HepG2 (cell line): ENCODE data around the gene ZNF8. TPM values are rescaled to one million over a fixed set of nuclear protein-coding genes. Genes with fewer than 3 reads are reported as not detected.
A peak's percentile ranks its signal among the peaks of the same experiment; 100 is the strongest.

Experiments
- ATAC-seq: fragments of 200-7000 bp; cut with Tn5 transposase; 3 replicates; pipeline ENCODE4 v1.9.1; 2020; ENCODE audit warnings: mild to moderate bottlenecking, moderate library complexity
- BruUV-seq: library from RNA; stranded (reverse); fragments of 400-500 nt; replicated peaks from 2 replicates; lab custom pipeline; 2021; lab: Mats Ljungman, UMichigan
- CTCF ChIA-PET: fragments of 300-600 bp; formaldehyde crosslinking; extraction: SDS; loops from one replicate; lab custom pipeline; 2021; ENCODE audit warnings: low total read pairs, inconsistent platforms, low intra/inter-chr PET ratio; lab: Yijun Ruan, JAX
- POLR2A ChIA-PET: fragments of 350-600 bp; sonication (Branson Sonifier 250); formaldehyde crosslinking; loops from one replicate; lab custom pipeline; 2020; ENCODE audit warnings: antibody characterized with exemption, inconsistent platforms; lab: Yijun Ruan, JAX
- DNase-seq: peaks from one replicate; pipeline ENCODE4 v3.0.0-alpha.2; 2015; ENCODE audit warnings: low spot score
- FAIRE-seq: peaks from 3 replicates; lab custom pipeline; 2011; peaks lifted over from hg19 to GRCh38; lab: Jason Lieb, UNC
- H2AFZ ChIP-seq: one replicate; pipeline ENCODE4 v1.6.1; 2011; ENCODE audit warnings: low read length, inconsistent platforms
- H3K27ac ChIP-seq: fragments of 300-600 bp; 3 replicates; pipeline ENCODE4 v1.8.0; 2011; ENCODE audit warnings: mixed run types, mild to moderate bottlenecking, mixed read lengths, low read length, inconsistent platforms; ENCODE audit not compliant: insufficient read depth; ENCODE audit errors: extremely low read length
- H3K27me3 ChIP-seq, 2 experiments: fragments of 200-600 bp in 1 of 2; 2 replicates in 1 of 2; 3 replicates in 1 of 2; pipeline versions ENCODE4 v1.6.0 to v1.8.0; 2011; ENCODE audit warnings: low read length in 2 of 2, mild to moderate bottlenecking in 2 of 2, moderate library complexity in 2 of 2, inconsistent platforms in 1 of 2; ENCODE audit not compliant: insufficient read depth in 2 of 2, control insufficient read depth in 1 of 2
- H3K36me3 ChIP-seq, 2 experiments: fragments of 200-600 bp in 1 of 2; replicated peaks in 1 of 2; 2 replicates in 1 of 2; 3 replicates in 1 of 2; pipeline versions ENCODE4 v1.5.1 to v1.8.0; 2011; ENCODE audit warnings: low read length in 2 of 2, inconsistent platforms in 1 of 2; ENCODE audit not compliant: insufficient read depth in 2 of 2, control insufficient read depth in 1 of 2
- H3K4me1 ChIP-seq: 2 replicates; pipeline ENCODE4 v1.5.1; 2012; ENCODE audit warnings: low read length, inconsistent platforms; ENCODE audit not compliant: insufficient read depth
- H3K4me2 ChIP-seq: 2 replicates; pipeline ENCODE4 v1.6.0; 2011; ENCODE audit warnings: low read depth, low read length, inconsistent platforms
- H3K4me3 ChIP-seq, 3 experiments: fragments of 200-600 bp in 1 of 3; sonication (generic), shearing (Covaris generic) in 1 of 3; replicated peaks in 1 of 3; 2 replicates each; pipeline ENCODE4 v1.5.1; 2011 to 2016; ENCODE audit warnings: low read length in 3 of 3, inconsistent platforms in 2 of 3, low read depth in 2 of 3, mild to moderate bottlenecking in 2 of 3, control low read depth in 1 of 3, mixed read lengths in 1 of 3; ENCODE audit not compliant: insufficient read depth in 1 of 3
- H3K79me2 ChIP-seq: one replicate; pipeline ENCODE4 v1.6.1; 2011; ENCODE audit warnings: low read length, inconsistent platforms; ENCODE audit not compliant: insufficient read depth
- H3K9ac ChIP-seq: 2 replicates; pipeline ENCODE4 v1.6.0; 2011; ENCODE audit warnings: mild to moderate bottlenecking, low read depth, low read length, inconsistent platforms; ENCODE audit not compliant: insufficient read depth
- H3K9me3 ChIP-seq: 2 replicates; pipeline ENCODE4 v1.5.1; 2012; ENCODE audit warnings: mild to moderate bottlenecking, low read length
- H4K20me1 ChIP-seq: 2 replicates; pipeline ENCODE4 v1.6.0; 2011; ENCODE audit warnings: inconsistent platforms, mild to moderate bottlenecking, low read length, moderate library complexity; ENCODE audit not compliant: insufficient read depth
- AKAP8 ChIP-seq: sonication (generic); formaldehyde crosslinking; IDR thresholded peaks from 2 replicates; pipeline ENCODE4 v1.5.1; 2020; ENCODE audit warnings: mild to moderate bottlenecking, missing genetic modification reagents
- ASH2L ChIP-seq: fragments of 300-600, 200-600 bp; sonication (generic); IDR thresholded peaks from 2 replicates; pipeline ENCODE4 v1.7.0; 2017; ENCODE audit warnings: low read depth, mild to moderate bottlenecking, moderate library complexity, mixed read lengths, low read length; ENCODE audit not compliant: insufficient read length
- KDM1A ChIP-seq: IDR thresholded peaks from 2 replicates; pipeline ENCODE4 v1.6.1; 2016; ENCODE audit warnings: missing compliant biosample characterization
- MAFF ChIP-seq: IDR thresholded peaks from 2 replicates; pipeline ENCODE4 v1.6.1; 2011; ENCODE audit warnings: low read depth, low read length, improper control_type of control experiment
- MAFK ChIP-seq, 2 experiments: IDR thresholded peaks in 1 of 2; conservative IDR thresholded peaks in 1 of 2; 2 replicates each; pipeline ENCODE4 v1.6.1; 2011; ENCODE audit warnings: improper control_type of control experiment in 2 of 2, low read length in 2 of 2
- RBM39 ChIP-seq: fragments of 200-400 bp; formaldehyde crosslinking; IDR thresholded peaks from one replicate; pipeline ENCODE4 v1.6.1; 2018; ENCODE audit warnings: antibody characterized with exemption, mild to moderate bottlenecking, low read depth, low read length; ENCODE audit not compliant: poor library complexity, severe bottlenecking
- ZBTB46 ChIP-seq: sonication (generic); formaldehyde crosslinking; IDR thresholded peaks from 2 replicates; pipeline ENCODE4 v1.4.0; 2020; ENCODE audit warnings: mild to moderate bottlenecking, missing genetic modification reagents, borderline replicate concordance
- ZFP36 ChIP-seq: fragments of 150-350 bp; IDR thresholded peaks from 2 replicates; pipeline ENCODE4 v1.6.1; 2018; ENCODE audit warnings: borderline replicate concordance, low read length, low read depth; ENCODE audit not compliant: partially characterized antibody
- ZNF138 ChIP-seq: sonication (generic); formaldehyde crosslinking; IDR thresholded peaks from 2 replicates; pipeline ENCODE4 v1.5.0; 2020; ENCODE audit warnings: mild to moderate bottlenecking, low read depth, missing genetic modification reagents
- ZNF280D ChIP-seq: sonication (generic); formaldehyde crosslinking; IDR thresholded peaks from 2 replicates; pipeline ENCODE4 v1.5.1; 2020; ENCODE audit warnings: mild to moderate bottlenecking, missing genetic modification reagents
- ZNF350 ChIP-seq: sonication (generic); formaldehyde crosslinking; IDR thresholded peaks from 2 replicates; pipeline ENCODE4 v1.4.0; 2020; ENCODE audit warnings: mild to moderate bottlenecking, low read depth, missing genetic modification reagents, borderline replicate concordance
- ZNF7 ChIP-seq: IDR thresholded peaks from 2 replicates; pipeline ENCODE4 v1.6.1; 2016; ENCODE audit warnings: missing biosample characterization, missing genetic modification reagents
- ZNF891 ChIP-seq: sonication (generic); formaldehyde crosslinking; IDR thresholded peaks from 2 replicates; pipeline ENCODE4 v1.5.0; 2020; ENCODE audit warnings: mild to moderate bottlenecking, missing genetic modification reagents
- WGBS: methylation state at CpG from one replicate; pipeline ENCODE4 v1.1.6; 2017; ENCODE audit warnings: low lambda C conversion rate; 5-methylcytosine and 5-hydroxymethylcytosine counted together
- in situ Hi-C: cut with HindIII; loops from 2 replicates; pipeline ENCODE4 v1.10.0; 2017; ENCODE audit warnings: low pct_unique_long_range_greater_than_20kb; ENCODE audit not compliant: extremely low pct_ligation_motif_present
- intact Hi-C: fragments of 100-400 bp; cut with micrococcal nuclease; formaldehyde crosslinking; loops from one replicate; pipeline ENCODE4 v1.10.0; 2022; ENCODE audit not compliant: unreplicated experiment
- polyA plus RNA-seq, 8 experiments: library from polyadenylated mRNA; depleted of rRNA in 3 of 8; stranded (reverse) in 7 of 8; unstranded in 1 of 8; fragments of >200 nt; fragmentation: Illumina TruSeq in 4 of 8; extraction: Trizol in 4 of 8; gene quantifications; 2 replicates each; pipeline versions ENCODE4 v1.2.1 to v1.2.3, GENCODE V29; 2011 to 2016; ENCODE audit warnings: low read depth in 4 of 8, missing spikeins in 1 of 8, mixed read lengths in 1 of 8; ENCODE audit not compliant: insufficient read depth in 1 of 8
- total RNA-seq, 5 experiments: library from RNA; depleted of rRNA; stranded (reverse); fragments of >200 nt; fragmentation: Illumina TruSeq; extraction: Trizol; gene quantifications; 2 replicates each; pipeline ENCODE4 v1.2.3, GENCODE V29; 2016; ENCODE audit warnings: low read depth in 1 of 5

ZNF8 gene
- total and polyA plus RNA-seq, 2 of the 13 experiments (the other 11 are each of a cell fraction or from before 2014, with no cell fraction given): 3.1 to 3.3 TPM

- CTCF ChIA-PET: no interaction called here
- no peak overlapping the region for H3K27ac ChIP-seq
- H3K9me3 ChIP-seq: no peaks in the 10 kb centered on the region
- DNase-seq (no peak), ATAC-seq (no peak), FAIRE-seq (no peak)
- no peaks in the 10 kb centered on the region for H3K27me3 ChIP-seq
- H3K4me1 ChIP-seq: no peaks in the 10 kb centered on the region
- in situ Hi-C loops: no loop called here
- POLR2A ChIA-PET: no interaction called here
- no peak overlapping the region for H3K4me2 ChIP-seq
- no peak overlapping the region for H3K4me3 ChIP-seq
- H4K20me1 ChIP-seq: no peaks in the 10 kb centered on the region
- WGBS: 97% methylated on average over 7 of the region's 7 CpGs
- H3K9ac ChIP-seq: no peak overlapping the region
- no TSS peak for BruUV-seq
- intact Hi-C loops: no loop called here
- peak; percentile 55 to 76; a peak in 3 of 4 replicates for TF ChIP-seq MAFK (conservative IDR thresholded peaks at IDR 0.05 in 1 of 2, IDR thresholded peaks at IDR 0.05 in 1 of 2; ENCODE audit: low read length in 2 of 2)
- peak; percentile 70 for TF ChIP-seq MAFF
- TF ChIP-seq KDM1A (CRISPR knock-in tag): no peak
- no peak overlapping the region for H2AFZ ChIP-seq
- H3K36me3 ChIP-seq: peaks cover 29 to 78% of the 10 kb centered on the region in 2 experiments; a peak in 4 of 5 replicates
- H3K79me2 ChIP-seq: peaks cover 2% of the 10 kb centered on the region
Observed at GRCh38 chr19:58291943-58292342, 13.2 kb downstream of the ZNF8 start.

GRCh38 chr19:58294743-58295374, 16.1 kb downstream of the ZNF8 start:
- POLR2A ChIA-PET: no interaction called here
- Histone ChIP-seq H3K36me3 (peaks cover 29 to 76% of the 10 kb centered on the region in 2 experiments; a peak in 4 of 5 replicates), H3K4me1 (no peaks in the 10 kb centered on the region), H3K27ac (no peak overlapping the region), H3K9ac (no peak overlapping the region), H2AFZ (no peak overlapping the region), H3K27me3 (no peaks in the 10 kb centered on the region), H3K9me3 (no peaks in the 10 kb centered on the region), H3K4me3 (no peak overlapping the region), H3K79me2 (peaks cover 2% of the 10 kb centered on the region), H3K4me2 (no peak overlapping the region), H4K20me1 (no peaks in the 10 kb centered on the region)
- no TSS peak for BruUV-seq
- intact Hi-C loops (no loop called here), in situ Hi-C loops (no loop called here)
- 95% methylated on average over 18 of the region's 22 CpGs for WGBS
- CTCF ChIA-PET: no interaction called here
- no peak for DNase-seq
- FAIRE-seq: no peak
- no peak for ATAC-seq
- TF ChIP-seq AKAP8: no peak
- TF ChIP-seq RBM39: no peak
- no peak for TF ChIP-seq ZNF280D
- no peak for TF ChIP-seq ZBTB46 (CRISPR knock-in tag)
- TF ChIP-seq ZFP36: no peak
- TF ChIP-seq ASH2L: no peak
- TF ChIP-seq ZNF138 (CRISPR knock-in tag): no peak
- no peak for TF ChIP-seq ZNF7 (CRISPR knock-in tag)
- TF ChIP-seq ZNF891 (CRISPR knock-in tag): no peak
- TF ChIP-seq ZNF350 (CRISPR knock-in tag): no peak
